Measurements from ENCODE around the gene MBTPS1.

GRCh38 chr16:84048871-84049270 lies 67.9 kb downstream of the MBTPS1 start:
- no peak for TF ChIP-seq SIN3A (IDR thresholded peaks at IDR 0.05; ENCODE audit: low read depth, low read length)
- TF ChIP-seq TAF1 (IDR thresholded peaks at IDR 0.05; ENCODE audit: borderline replicate concordance, low read depth, low read length): no peak
- no peak for TF ChIP-seq CTCF (IDR thresholded peaks at IDR 0.05 in 2 of 3, conservative IDR thresholded peaks at IDR 0.05 in 1 of 3; ENCODE audit: control insufficient read depth in 2 of 3, extremely low read depth in 1 of 3, insufficient read depth in 1 of 3, low read depth in 3 of 3, low read length in 3 of 3)
- TF ChIP-seq PKNOX1 (IDR thresholded peaks at IDR 0.05): no peak
- TF ChIP-seq GATAD2B (conservative IDR thresholded peaks at IDR 0.05; ENCODE audit: low read depth): no peak
- TF ChIP-seq HDGF (IDR thresholded peaks at IDR 0.05): no peak
- TF ChIP-seq FOXM1 (IDR thresholded peaks at IDR 0.05; ENCODE audit: low read depth, low read length): no peak
- TF ChIP-seq EP300 (IDR thresholded peaks at IDR 0.05; ENCODE audit: borderline replicate concordance in 1 of 2, control insufficient read depth in 1 of 2, low read depth in 2 of 2, low read length in 2 of 2): no peak
- TF ChIP-seq RFX5 (IDR thresholded peaks at IDR 0.05; ENCODE audit: low read depth, low read length): no peak

Measured in GM12878 (cell line).